ENCODE measurements around the gene PFDN2.

The PFDN2 gene

GRCh38 chr1:161159087-161159912, 41.5 kb upstream of the PFDN2 start, which contains the start of gene USP21:
TSS of gene USP21 (plus strand) at chr1:161159500. CDS start at chr1:161160641, 1,141 bp downstream.
- Histone ChIP-seq H3K9me3 (replicated peaks; ENCODE audit: insufficient read depth, low read length) (no peaks in the 10 kb centered on the region), H3K9me2 (replicated peaks; ENCODE audit: insufficient read depth, low read length) (no peaks in the 10 kb centered on the region), H3K4me3 (ENCODE audit: low read length) (peak within 1 kb of the TSS; percentile 71), H3K27ac (ENCODE audit: low read length) (peak within 1 kb of the TSS; percentile 46; the same call in 1 of the 2 replicates), H4K20me1 (ENCODE audit: insufficient read depth, low read length) (no peaks in the 10 kb centered on the region), H3K4me1 (ENCODE audit: low read length) (peaks cover 31% of the 10 kb centered on the region), H3K9ac (ENCODE audit: low read length) (peak within 1 kb of the TSS; percentile 87), H3F3A (ENCODE audit: insufficient read depth, low read length) (peaks cover 16% of the 10 kb centered on the region), H2AFZ (ENCODE audit: low read length) (peak within 1 kb of the TSS; percentile 67), H3K36me3 (replicated peaks; ENCODE audit: insufficient read depth, low read length) (peaks cover 5% of the 10 kb centered on the region; the same call in 1 of the 2 replicates), H3K4me2 (ENCODE audit: low read depth, low read length) (peak within 1 kb of the TSS; percentile 70), H3K79me2 (ENCODE audit: low read length) (peaks cover 36% of the 10 kb centered on the region), H3K27me3 (replicated peaks; ENCODE audit: insufficient read depth, low read length) (no peaks in the 10 kb centered on the region)
- peak; percentile 96 for DNase-seq
- TF ChIP-seq EZH2phosphoT487 (IDR thresholded peaks at IDR 0.05; ENCODE audit: low read length): no peak
- TF ChIP-seq CTCF (IDR thresholded peaks at IDR 0.05; ENCODE audit: low read length): peak; percentile 56

- Histone ChIP-seq H3K79me2 (ENCODE audit: low read length) (peaks cover 40% of the 10 kb centered on the region), H3F3A (ENCODE audit: insufficient read depth, low read length) (peaks cover 22% of the 10 kb centered on the region), H3K27me3 (replicated peaks; ENCODE audit: insufficient read depth, low read length) (no peaks in the 10 kb centered on the region), H3K9ac (ENCODE audit: low read length) (peak overlapping the region; percentile 87; the same call in 1 of the 2 replicates), H3K9me2 (replicated peaks; ENCODE audit: insufficient read depth, low read length) (no peaks in the 10 kb centered on the region), H2AFZ (ENCODE audit: low read length) (no peak overlapping the region; the same call in 1 of the 2 replicates), H4K20me1 (ENCODE audit: insufficient read depth, low read length) (no peaks in the 10 kb centered on the region), H3K36me3 (replicated peaks; ENCODE audit: insufficient read depth, low read length) (peaks cover 5% of the 10 kb centered on the region; the same call in 1 of the 2 replicates), H3K4me2 (ENCODE audit: low read depth, low read length) (peak overlapping the region; percentile 70), H3K4me1 (ENCODE audit: low read length) (peaks cover 31% of the 10 kb centered on the region), H3K4me3 (ENCODE audit: low read length) (peak overlapping the region; percentile 71), H3K9me3 (replicated peaks; ENCODE audit: insufficient read depth, low read length) (no peaks in the 10 kb centered on the region), H3K27ac (ENCODE audit: low read length) (peak overlapping the region; percentile 46; the same call in 1 of the 2 replicates)
- peak; percentile 41 for DNase-seq
- TF ChIP-seq EZH2phosphoT487 (IDR thresholded peaks at IDR 0.05; ENCODE audit: low read length) (no peak), CTCF (IDR thresholded peaks at IDR 0.05; ENCODE audit: low read length) (no peak), EZH2 (optimal IDR thresholded peaks at IDR 0.05; ENCODE audit: low read depth, low read length) (no peak)
These were observed 40.6 kb upstream of the PFDN2 start for GRCh38 chr1:161158316-161159010.

DNA sequence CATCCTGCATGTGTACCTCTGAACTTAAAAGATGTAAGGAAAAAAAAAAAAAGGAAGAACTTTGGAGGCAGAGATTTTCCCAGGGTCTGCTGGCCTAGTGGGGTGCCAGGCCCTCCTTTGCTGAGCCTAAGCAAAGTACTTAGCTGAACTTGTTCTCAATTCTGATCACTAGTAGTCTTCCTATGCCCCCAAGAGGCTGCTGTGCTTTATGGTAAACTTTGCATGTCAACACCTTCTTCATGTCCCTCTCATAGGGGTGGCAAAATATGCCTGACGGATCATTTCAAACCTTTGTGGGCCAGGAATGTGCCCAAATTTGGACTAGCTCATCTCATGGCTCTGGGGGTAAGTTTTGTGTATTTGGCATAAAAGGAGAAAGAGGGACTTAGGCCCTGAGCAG, 40.0 kb upstream of the PFDN2 start:
- Histone ChIP-seq H3K9ac (ENCODE audit: low read length) (no peak overlapping the region), H3K79me2 (ENCODE audit: low read length) (peaks cover 40% of the 10 kb centered on the region), H3K9me3 (replicated peaks; ENCODE audit: insufficient read depth, low read length) (no peaks in the 10 kb centered on the region), H4K20me1 (ENCODE audit: insufficient read depth, low read length) (no peaks in the 10 kb centered on the region), H3K27me3 (replicated peaks; ENCODE audit: insufficient read depth, low read length) (no peaks in the 10 kb centered on the region), H3K4me3 (ENCODE audit: low read length) (no peak overlapping the region), H3K4me1 (ENCODE audit: low read length) (peaks cover 34% of the 10 kb centered on the region), H3K36me3 (replicated peaks; ENCODE audit: insufficient read depth, low read length) (peaks cover 5% of the 10 kb centered on the region; the same call in 1 of the 2 replicates), H3F3A (ENCODE audit: insufficient read depth, low read length) (peaks cover 22% of the 10 kb centered on the region), H3K4me2 (ENCODE audit: low read depth, low read length) (no peak overlapping the region), H3K27ac (ENCODE audit: low read length) (peak overlapping the region; percentile 46; the same call in 1 of the 2 replicates), H3K9me2 (replicated peaks; ENCODE audit: insufficient read depth, low read length) (no peaks in the 10 kb centered on the region), H2AFZ (ENCODE audit: low read length) (no peak overlapping the region)
- no peak for TF ChIP-seq EZH2 (optimal IDR thresholded peaks at IDR 0.05; ENCODE audit: low read depth, low read length)
- TF ChIP-seq CTCF (IDR thresholded peaks at IDR 0.05; ENCODE audit: low read length): no peak
- no peak for TF ChIP-seq EZH2phosphoT487 (IDR thresholded peaks at IDR 0.05; ENCODE audit: low read length)
- no peak for DNase-seq

Data from MM.1S (cell line).